Brain microvascular endothelial cell (primary cell): ENCODE results near the gene NDUFAF7.

Source experiments
- DNase-seq: peaks from one replicate; pipeline ENCODE4 v3.0.0-alpha.2; 2020
- H3K27ac ChIP-seq: fragments of 250-450 bp; sonication (Bioruptor Pico); 2 replicates; pipeline ENCODE4 v1.5.1; 2020; ENCODE audit warnings: mild to moderate bottlenecking, moderate library complexity
- H3K27me3 ChIP-seq: fragments of 250-450 bp; sonication (Bioruptor Pico); replicated peaks from 2 replicates; pipeline ENCODE4 v1.5.1; 2020; ENCODE audit warnings: mild to moderate bottlenecking
- H3K36me3 ChIP-seq: fragments of 250-450 bp; sonication (Bioruptor Pico); replicated peaks from 2 replicates; pipeline ENCODE4 v1.5.1; 2020; ENCODE audit warnings: mild to moderate bottlenecking
- H3K4me3 ChIP-seq: 2 replicates; pipeline ENCODE4 v1.5.1; 2011; ENCODE audit warnings: low read depth, mild to moderate bottlenecking, control low read depth, low read length, moderate library complexity
- CTCF ChIP-seq: IDR thresholded peaks from 2 replicates; pipeline ENCODE4 v1.5.1; 2011; ENCODE audit warnings: low read depth, mild to moderate bottlenecking, moderate library complexity, low read length, control low read depth, inconsistent platforms; ENCODE audit errors: missing control alignments
- in situ Hi-C: cut with HindIII; loops from 2 replicates; pipeline ENCODE4 v1.10.0; 2017; ENCODE audit warnings: low sequenced_read_pairs, low pct_ligation_motif_present

Gene NDUFAF7

GRCh38 chr2:37268111-37268510 lies 36.7 kb downstream of the NDUFAF7 start:
- H3K4me3 ChIP-seq: no peak overlapping the region
- in situ Hi-C loops: no loop called here

GRCh38 chr2:37271376-37272067 lies 40.1 kb downstream of the NDUFAF7 start:
- Histone ChIP-seq H3K4me3 (no peak overlapping the region), H3K36me3 (peaks cover 27% of the 10 kb centered on the region), H3K27me3 (no peaks in the 10 kb centered on the region), H3K27ac (no peak overlapping the region)
- DNase-seq: no peak
- in situ Hi-C loops: no loop called here
- TF ChIP-seq CTCF: no peak

More at GRCh38 chr2:37268111-37268510, 36.7 kb downstream of the NDUFAF7 start:
- no peak for DNase-seq
- Histone ChIP-seq H3K27me3 (no peaks in the 10 kb centered on the region), H3K36me3 (peaks cover 24% of the 10 kb centered on the region), H3K27ac (no peak overlapping the region)
- TF ChIP-seq CTCF: no peak

GRCh38 chr2:37274359-37274965 lies 43.0 kb downstream of the NDUFAF7 start:
- DNase-seq: no peak
- no peak for TF ChIP-seq CTCF
- Histone ChIP-seq H3K36me3 (peaks cover 17% of the 10 kb centered on the region), H3K27me3 (no peaks in the 10 kb centered on the region), H3K27ac (no peak overlapping the region), H3K4me3 (no peak overlapping the region)
- in situ Hi-C loops: no loop called here

GRCh38 chr2:37276291-37276690 lies 44.8 kb downstream of the NDUFAF7 start:
- Histone ChIP-seq H3K4me3 (no peak overlapping the region), H3K27ac (no peak overlapping the region), H3K27me3 (no peaks in the 10 kb centered on the region), H3K36me3 (peaks cover 19% of the 10 kb centered on the region)
- TF ChIP-seq CTCF: no peak
- in situ Hi-C loops: no loop called here
- no peak for DNase-seq

GRCh38 chr2:37281916-37282315 lies 50.5 kb downstream of the NDUFAF7 start:
- Histone ChIP-seq H3K27me3 (no peaks in the 10 kb centered on the region), H3K36me3 (peaks cover 12% of the 10 kb centered on the region), H3K4me3 (no peak overlapping the region), H3K27ac (peak overlapping the region; percentile 98)
- no peak for DNase-seq
- no peak for TF ChIP-seq CTCF
- in situ Hi-C loops: no loop called here
